ENCODE results near the gene CFAP107.
A peak's percentile ranks its signal among the peaks of the same experiment; 100 is the strongest.

CFAP107 gene

GRCh38 chr1:12745126-12745991 lies 641 bp upstream of the CFAP107 start:
- no peak for DNase-seq

GRCh38 chr1:12748778-12749355 lies 2.9 kb downstream of the CFAP107 start:
- no peak for DNase-seq

GRCh38 chr1:12754738-12755137 lies 8.7 kb downstream of the CFAP107 start:
- DNase-seq, result no peak

- no peak for DNase-seq
These were observed 10.3 kb downstream of the CFAP107 start for GRCh38 chr1:12756273-12756672.

GRCh38 chr1:12756768-12757413 lies 10.9 kb downstream of the CFAP107 start:
- no peak for DNase-seq

- DNase-seq, result no peak
These were observed 11.8 kb downstream of the CFAP107 start for GRCh38 chr1:12757836-12758235.

GRCh38 chr1:12760256-12760795 lies 14.3 kb downstream of the CFAP107 start:
- no peak for DNase-seq

GRCh38 chr1:12761781-12762180 lies 15.8 kb downstream of the CFAP107 start:
- DNase-seq, result no peak

- DNase-seq, result no peak
These were observed 16.8 kb downstream of the CFAP107 start for GRCh38 chr1:12762766-12763165.

- DNase-seq, result no peak
These were observed 17.5 kb downstream of the CFAP107 start for GRCh38 chr1:12763479-12763878.

- no peak for DNase-seq
These were observed 18.0 kb downstream of the CFAP107 start for GRCh38 chr1:12764016-12764415.

- no peak for DNase-seq
These were observed 23.0 kb downstream of the CFAP107 start for GRCh38 chr1:12769031-12769430.

- DNase-seq, result no peak
These were observed 24.0 kb downstream of the CFAP107 start for GRCh38 chr1:12769976-12770505.

- DNase-seq, result no peak
These were observed 24.6 kb downstream of the CFAP107 start for GRCh38 chr1:12770620-12771019.

- no peak for DNase-seq
These were observed 25.2 kb downstream of the CFAP107 start for GRCh38 chr1:12771186-12771585.

GRCh38 chr1:12772520-12772919 lies 26.5 kb downstream of the CFAP107 start:
- no peak for DNase-seq

- DNase-seq, result no peak
These were observed 27.4 kb downstream of the CFAP107 start, which contains the start of gene PRAMEF12 for GRCh38 chr1:12773438-12773837. TSS of gene PRAMEF12 (plus strand) at chr1:12773738. CDS start at chr1:12774868, 1,130 bp downstream.

GRCh38 chr1:12774801-12775345 lies 28.9 kb downstream of the CFAP107 start:
- DNase-seq, result no peak

GRCh38 chr1:12775443-12775842 lies 29.4 kb downstream of the CFAP107 start:
- no peak for DNase-seq

- no peak for DNase-seq
These were observed 31.0 kb downstream of the CFAP107 start for GRCh38 chr1:12776801-12777557.

GRCh38 chr1:12778061-12778460 lies 32.1 kb downstream of the CFAP107 start:
- no peak for DNase-seq

- peak; percentile 35 for DNase-seq
These were observed 32.9 kb downstream of the CFAP107 start for GRCh38 chr1:12778907-12779306.

All from NCI-H524 treated with DMSO at 0.1 percent for 48 hours (cell line).